K562 (cell line): ENCODE data around the gene EMC9. TPM values are rescaled to one million over a fixed set of nuclear protein-coding genes. Genes with fewer than 3 reads are reported as not detected.

Experiments used
- BHLHE40 ChIP-seq: IDR thresholded peaks from 2 replicates; pipeline ENCODE4 v1.6.1; 2011; ENCODE audit warnings: low read length, improper control_type of control experiment
- E2F3 ChIP-seq: fragments of 250-450 bp; sonication (Bioruptor Pico); IDR thresholded peaks from 2 replicates; pipeline ENCODE4 v1.4.0; 2020; ENCODE audit warnings: mild to moderate bottlenecking
- ELF4 ChIP-seq: fragments of 450-650 bp; formaldehyde crosslinking; IDR thresholded peaks from 2 replicates; pipeline ENCODE4 v1.4.0; 2022; ENCODE audit warnings: missing genetic modification characterization
- HDAC2 ChIP-seq: fragments of 450-650 bp; IDR thresholded peaks from 2 replicates; pipeline ENCODE4 v1.6.1; 2016; ENCODE audit warnings: mild to moderate bottlenecking
- KDM1A ChIP-seq, 2 experiments: fragments of 450-650 bp; IDR thresholded peaks; 2 replicates each; pipeline ENCODE4 v1.6.1; 2016; ENCODE audit warnings: mild to moderate bottlenecking in 2 of 2
- NCOR1 ChIP-seq: fragments of 450-650 bp; IDR thresholded peaks from 2 replicates; pipeline ENCODE4 v1.6.1; 2016; ENCODE audit warnings: mild to moderate bottlenecking, moderate library complexity
- NEUROD1 ChIP-seq: fragments of 150-350 bp; IDR thresholded peaks from 2 replicates; pipeline ENCODE4 v1.6.1; 2014; ENCODE audit warnings: borderline replicate concordance, low read length, low read depth; ENCODE audit not compliant: partially characterized antibody
- POLR2A ChIP-seq: fragments of 450-650 bp; conservative IDR thresholded peaks from 2 replicates; pipeline ENCODE4 v1.6.1; 2016
- SMAD1 ChIP-seq: fragments of 150-350 bp; IDR thresholded peaks from 2 replicates; pipeline ENCODE4 v1.6.1; 2014; ENCODE audit warnings: low read length, low read depth; ENCODE audit not compliant: partially characterized antibody
- TBP ChIP-seq: optimal IDR thresholded peaks from 2 replicates; pipeline ENCODE3; 2011; ENCODE audit warnings: low read depth, low read length, improper control_type of control experiment
- THRAP3 ChIP-seq: fragments of 450-650 bp; IDR thresholded peaks from 2 replicates; pipeline ENCODE4 v1.6.1; 2016; ENCODE audit warnings: mild to moderate bottlenecking, inconsistent platforms, borderline replicate concordance
- ZNF134 ChIP-seq: fragments of 250-450 bp; sonication (Bioruptor Pico); conservative IDR thresholded peaks from 2 replicates; pipeline ENCODE4 v1.4.0; 2020
- ZNF24 ChIP-seq: fragments of 450-650 bp; IDR thresholded peaks from 2 replicates; pipeline ENCODE4 v1.6.1; 2016
- ZNF408 ChIP-seq: fragments of 250-450 bp; sonication (Bioruptor Pico); IDR thresholded peaks from 2 replicates; pipeline ENCODE4 v1.4.0; 2020; ENCODE audit warnings: low read depth, mild to moderate bottlenecking, moderate library complexity
- polyA plus RNA-seq, 8 experiments: library from polyadenylated mRNA; depleted of rRNA in 4 of 8; stranded (reverse) in 5 of 8; unstranded in 3 of 8; fragments of >200 nt; fragmentation: Nextera tagmentation in 2 of 8; fragmentation: Illumina TruSeq in 1 of 8; extraction: Ambion mirVana in 2 of 8; extraction: Trizol in 1 of 8; gene quantifications; 2 replicates each; pipeline versions ENCODE4 v1.2.1 to v1.2.3, GENCODE V29; 2011 to 2014; ENCODE audit warnings: inconsistent platforms in 1 of 8, missing spikeins in 1 of 8
- total RNA-seq, 7 experiments: library from RNA; depleted of rRNA in 6 of 7; stranded (reverse); fragments of >200 nt in 6 of 7; fragmentation: Illumina TruSeq in 2 of 7; extraction: Trizol in 2 of 7; gene quantifications; 2 replicates each; pipeline versions ENCODE4 v1.2.1 to v1.2.3, GENCODE V29; 2011 to 2021; ENCODE audit warnings: low replicate concordance in 1 of 7
- TF ChIP-seq, protein P1 (sequence below), 2 experiments: fragments of 450-650 bp; IDR thresholded peaks; 2 replicates each; pipeline ENCODE4 v1.6.1; 2016
- TF ChIP-seq, protein P2 (sequence below), 2 experiments: fragments of 450-650 bp in 1 of 2; sonication (generic) in 1 of 2; formaldehyde crosslinking; conservative IDR thresholded peaks; 2 replicates each; pipeline versions ENCODE4 v1.4.0 to v1.8.1; 2020 to 2022; ENCODE audit warnings: mild to moderate bottlenecking in 1 of 2, missing genetic modification reagents in 1 of 2
- TF ChIP-seq, protein P3 (sequence below): fragments of 450-650 bp; formaldehyde crosslinking; IDR thresholded peaks from 2 replicates; pipeline ENCODE4 v1.4.0; 2022; ENCODE audit warnings: missing genetic modification characterization
- TF ChIP-seq, protein P4 (sequence below): fragments of 450-650 bp; formaldehyde crosslinking; IDR thresholded peaks from 2 replicates; pipeline ENCODE4 v1.4.0; 2022; ENCODE audit warnings: missing genetic modification characterization
- TF ChIP-seq, protein P5 (sequence below): fragments of 450-650 bp; formaldehyde crosslinking; IDR thresholded peaks from 2 replicates; pipeline ENCODE4 v1.4.0; 2020; ENCODE audit warnings: mild to moderate bottlenecking, mixed read lengths

The EMC9 gene
- total and polyA plus RNA-seq, 9 of the 15 experiments (the other 6 are each of a cell fraction or from before 2014, with no cell fraction given) = 3.1 to 13.2 (median 7.8) TPM

DNA sequence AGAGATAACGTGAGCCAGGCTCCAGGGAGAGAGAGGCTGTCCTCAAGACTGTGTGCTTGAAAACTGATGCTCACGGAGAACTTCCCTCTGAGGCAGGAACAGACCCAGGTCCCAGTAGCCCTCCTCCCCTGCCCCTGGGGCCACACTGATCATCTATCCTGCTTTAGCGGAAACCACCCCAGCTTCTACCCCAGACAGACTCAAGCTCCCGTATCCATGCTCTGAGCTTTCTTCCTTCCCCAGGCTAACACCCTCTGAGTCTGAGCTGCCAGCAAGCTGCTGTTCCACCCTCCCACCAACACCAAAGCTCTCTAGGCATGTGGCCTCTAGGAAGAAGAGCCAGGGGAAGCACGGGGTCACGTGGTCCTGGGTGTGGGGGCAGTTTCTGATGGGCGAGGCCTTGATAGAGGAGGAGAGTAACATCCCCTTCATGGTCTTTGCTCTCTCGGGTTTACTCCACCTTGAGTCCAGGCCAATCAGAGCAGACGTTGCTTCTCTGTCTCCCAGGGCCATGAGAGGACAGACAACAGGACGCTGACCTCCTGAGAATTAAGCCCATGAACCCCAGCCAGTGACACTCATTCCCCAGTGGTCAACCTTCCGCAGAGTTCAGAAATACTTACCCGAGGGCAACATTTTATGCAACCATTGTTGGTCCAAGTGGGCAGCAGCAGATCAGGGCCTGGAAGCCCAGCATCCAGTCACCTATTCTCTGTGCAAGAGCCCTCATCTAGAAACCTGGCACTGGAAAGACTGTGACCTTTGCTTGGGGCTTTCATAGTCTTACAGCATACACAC, 45.9 kb downstream of the EMC9 start (continued):
- TF ChIP-seq ZNF408 (CRISPR knock-in tag) (no peak), TBP (peak; percentile 85), ELF4 (no peak), POLR2A (peak; percentile 93), ZNF134 (CRISPR knock-in tag) (no peak), E2F3 (CRISPR knock-in tag) (0 out of 2 replicates have a peak, but pooled peaks have one; percentile 40), NCOR1 (no peak), KDM1A (IDR thresholded peaks at IDR 0.05) (no peak), BHLHE40 (peak; percentile 78), ZNF24 (no peak), THRAP3 (no peak), NEUROD1 (peak; percentile 50), HDAC2 (0 out of 2 replicates have a peak, but pooled peaks have one; percentile 24), SMAD1 (peak; percentile 64)
- TF ChIP-seq, protein P1, sequence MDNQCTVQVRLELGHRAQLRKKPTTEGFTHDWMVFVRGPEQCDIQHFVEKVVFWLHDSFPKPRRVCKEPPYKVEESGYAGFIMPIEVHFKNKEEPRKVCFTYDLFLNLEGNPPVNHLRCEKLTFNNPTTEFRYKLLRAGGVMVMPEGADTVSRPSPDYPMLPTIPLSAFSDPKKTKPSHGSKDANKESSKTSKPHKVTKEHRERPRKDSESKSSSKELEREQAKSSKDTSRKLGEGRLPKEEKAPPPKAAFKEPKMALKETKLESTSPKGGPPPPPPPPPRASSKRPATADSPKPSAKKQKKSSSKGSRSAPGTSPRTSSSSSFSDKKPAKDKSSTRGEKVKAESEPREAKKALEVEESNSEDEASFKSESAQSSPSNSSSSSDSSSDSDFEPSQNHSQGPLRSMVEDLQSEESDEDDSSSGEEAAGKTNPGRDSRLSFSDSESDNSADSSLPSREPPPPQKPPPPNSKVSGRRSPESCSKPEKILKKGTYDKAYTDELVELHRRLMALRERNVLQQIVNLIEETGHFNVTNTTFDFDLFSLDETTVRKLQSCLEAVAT (IDR thresholded peaks at IDR 0.05) = peak in 1 of 2 experiments; percentile 45; a peak in 1 of 4 replicates
- TF ChIP-seq, protein P2, sequence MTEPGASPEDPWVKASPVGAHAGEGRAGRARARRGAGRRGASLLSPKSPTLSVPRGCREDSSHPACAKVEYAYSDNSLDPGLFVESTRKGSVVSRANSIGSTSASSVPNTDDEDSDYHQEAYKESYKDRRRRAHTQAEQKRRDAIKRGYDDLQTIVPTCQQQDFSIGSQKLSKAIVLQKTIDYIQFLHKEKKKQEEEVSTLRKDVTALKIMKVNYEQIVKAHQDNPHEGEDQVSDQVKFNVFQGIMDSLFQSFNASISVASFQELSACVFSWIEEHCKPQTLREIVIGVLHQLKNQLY (CRISPR knock-in tag; conservative IDR thresholded peaks at IDR 0.05) = no peak
- TF ChIP-seq, protein P3, sequence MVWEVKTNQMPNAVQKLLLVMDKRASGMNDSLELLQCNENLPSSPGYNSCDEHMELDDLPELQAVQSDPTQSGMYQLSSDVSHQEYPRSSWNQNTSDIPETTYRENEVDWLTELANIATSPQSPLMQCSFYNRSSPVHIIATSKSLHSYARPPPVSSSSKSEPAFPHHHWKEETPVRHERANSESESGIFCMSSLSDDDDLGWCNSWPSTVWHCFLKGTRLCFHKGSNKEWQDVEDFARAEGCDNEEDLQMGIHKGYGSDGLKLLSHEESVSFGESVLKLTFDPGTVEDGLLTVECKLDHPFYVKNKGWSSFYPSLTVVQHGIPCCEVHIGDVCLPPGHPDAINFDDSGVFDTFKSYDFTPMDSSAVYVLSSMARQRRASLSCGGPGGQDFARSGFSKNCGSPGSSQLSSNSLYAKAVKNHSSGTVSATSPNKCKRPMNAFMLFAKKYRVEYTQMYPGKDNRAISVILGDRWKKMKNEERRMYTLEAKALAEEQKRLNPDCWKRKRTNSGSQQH = peak; percentile 44; the same call in 1 of the 2 replicates
- TF ChIP-seq, protein P4, sequence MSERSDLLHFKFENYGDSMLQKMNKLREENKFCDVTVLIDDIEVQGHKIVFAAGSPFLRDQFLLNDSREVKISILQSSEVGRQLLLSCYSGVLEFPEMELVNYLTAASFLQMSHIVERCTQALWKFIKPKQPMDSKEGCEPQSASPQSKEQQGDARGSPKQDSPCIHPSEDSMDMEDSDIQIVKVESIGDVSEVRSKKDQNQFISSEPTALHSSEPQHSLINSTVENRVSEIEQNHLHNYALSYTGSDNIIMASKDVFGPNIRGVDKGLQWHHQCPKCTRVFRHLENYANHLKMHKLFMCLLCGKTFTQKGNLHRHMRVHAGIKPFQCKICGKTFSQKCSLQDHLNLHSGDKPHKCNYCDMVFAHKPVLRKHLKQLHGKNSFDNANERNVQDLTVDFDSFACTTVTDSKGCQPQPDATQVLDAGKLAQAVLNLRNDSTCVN (CRISPR knock-in tag) = no peak
- TF ChIP-seq, protein P5, sequence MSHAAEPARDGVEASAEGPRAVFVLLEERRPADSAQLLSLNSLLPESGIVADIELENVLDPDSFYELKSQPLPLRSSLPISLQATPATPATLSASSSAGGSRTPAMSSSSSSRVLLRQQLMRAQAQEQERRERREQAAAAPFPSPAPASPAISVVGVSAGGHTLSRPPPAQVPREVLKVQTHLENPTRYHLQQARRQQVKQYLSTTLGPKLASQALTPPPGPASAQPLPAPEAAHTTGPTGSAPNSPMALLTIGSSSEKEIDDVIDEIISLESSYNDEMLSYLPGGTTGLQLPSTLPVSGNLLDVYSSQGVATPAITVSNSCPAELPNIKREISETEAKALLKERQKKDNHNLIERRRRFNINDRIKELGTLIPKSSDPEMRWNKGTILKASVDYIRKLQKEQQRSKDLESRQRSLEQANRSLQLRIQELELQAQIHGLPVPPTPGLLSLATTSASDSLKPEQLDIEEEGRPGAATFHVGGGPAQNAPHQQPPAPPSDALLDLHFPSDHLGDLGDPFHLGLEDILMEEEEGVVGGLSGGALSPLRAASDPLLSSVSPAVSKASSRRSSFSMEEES (CRISPR knock-in tag) = peak; percentile 96
